GM19467 (cell line): Measurements from ENCODE around the gene FER1L5.

Experiments
- ATAC-seq: cut with Tn5 transposase; IDR thresholded peaks from one replicate; pipeline ENCODE4 v1.9.1; 2021; ENCODE audit warnings: mild to moderate bottlenecking, moderate library complexity; ENCODE audit not compliant: unreplicated experiment

Gene FER1L5

DNA sequence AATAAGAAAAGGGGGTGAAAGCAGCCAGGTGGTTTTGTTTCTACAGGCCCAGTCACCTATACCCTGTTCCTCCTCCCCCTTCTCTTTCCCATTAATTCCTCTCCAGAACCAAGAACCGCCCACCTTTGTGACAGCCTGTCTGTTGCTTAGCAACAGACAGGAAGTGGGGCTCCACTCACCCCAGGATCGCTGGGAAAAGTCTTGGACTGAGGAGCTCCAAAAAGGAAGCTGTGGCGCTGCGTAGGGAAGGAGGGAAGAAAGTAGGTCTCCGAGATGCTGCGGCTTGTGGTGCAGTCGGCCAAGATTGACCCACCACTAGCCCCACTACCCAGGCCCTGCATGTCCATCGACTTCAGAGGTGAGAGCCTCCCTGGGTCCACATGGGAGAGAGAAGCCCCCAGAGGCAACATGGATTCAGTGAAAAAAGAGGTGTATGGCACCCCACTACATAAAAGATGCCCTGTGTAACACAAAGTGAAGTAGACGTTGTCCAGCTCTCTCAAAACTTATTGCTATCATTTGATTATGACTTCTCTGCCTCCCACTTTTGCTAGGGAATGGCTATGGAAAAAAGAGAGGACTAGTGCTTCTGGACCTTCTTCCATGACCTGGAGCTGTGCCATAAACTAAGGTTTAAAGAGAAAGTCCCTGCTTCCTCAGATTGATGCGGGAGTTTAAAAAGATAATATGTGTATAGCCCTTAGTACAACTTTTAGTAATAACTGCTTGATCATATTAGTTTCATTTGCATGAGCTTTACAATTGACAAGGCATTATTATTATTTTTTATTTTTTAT lies at the start of gene FER1L5:
FER1L5 (plus strand) TSS at position 201 of the 797 bp plus-strand sequence; CDS start at position 274, 73 bp downstream.
- no peak for ATAC-seq

DNA sequence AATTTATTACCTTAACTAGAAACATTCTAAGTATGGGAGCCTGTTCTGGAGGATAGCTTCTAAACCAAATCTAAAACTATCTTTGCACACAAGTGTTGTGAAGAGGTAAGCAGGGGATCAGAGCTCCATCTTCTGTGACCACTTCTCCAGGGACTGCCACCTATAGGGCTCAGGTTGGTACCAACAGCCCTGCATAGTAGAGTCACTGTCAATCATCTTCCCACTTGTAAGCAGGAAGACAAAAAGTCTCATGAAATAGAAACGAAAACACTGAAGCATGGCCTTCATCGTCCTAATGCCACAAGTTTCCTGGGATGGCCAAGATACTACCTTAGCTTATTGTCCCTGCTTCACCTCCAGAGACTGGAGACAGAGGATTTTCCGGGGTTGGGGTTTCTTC lies 48.3 kb upstream of the FER1L5 start:
- no peak for ATAC-seq

DNA sequence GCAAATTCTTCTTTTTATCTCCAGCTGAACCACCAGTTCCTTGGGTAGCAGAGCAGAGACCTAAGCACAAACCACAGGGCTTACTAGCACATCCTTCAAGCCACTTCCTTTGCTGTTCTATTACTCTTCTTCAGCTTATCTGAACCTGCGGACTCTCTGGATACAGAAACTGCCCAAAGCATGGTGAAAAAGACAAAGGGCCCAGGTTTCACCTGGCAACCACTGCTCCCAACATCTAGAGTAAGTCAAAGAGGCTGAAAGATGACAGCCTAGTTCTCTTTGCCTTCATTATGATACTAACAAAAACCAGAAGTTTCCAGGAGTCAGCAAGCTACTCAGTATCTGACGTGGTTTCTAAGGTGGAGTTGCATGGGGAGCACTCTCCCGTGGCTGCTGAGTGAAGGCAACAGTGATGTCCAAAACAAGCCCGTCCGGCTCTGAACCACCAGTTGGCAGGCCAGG lies 47.8 kb upstream of the FER1L5 start:
- no peak for ATAC-seq

DNA sequence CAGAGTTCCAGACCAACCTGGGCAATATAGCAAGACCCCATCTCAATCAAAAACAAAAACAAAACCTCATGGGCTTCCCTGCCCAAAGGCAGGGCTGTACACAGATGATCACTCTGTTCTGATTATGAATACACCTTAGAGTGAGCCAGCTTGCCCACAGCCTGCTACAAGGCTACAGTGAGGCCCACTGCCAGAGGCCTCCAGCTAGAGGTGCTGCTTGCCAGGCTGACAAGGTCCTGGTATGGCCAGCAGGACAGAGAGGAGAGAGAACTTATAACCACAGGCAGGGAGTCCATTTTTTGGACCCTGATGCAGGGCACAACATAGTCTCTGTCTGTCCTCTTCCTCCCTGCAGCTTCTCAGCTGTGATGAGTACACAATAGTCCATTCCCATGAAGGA lies 46.0 kb upstream of the FER1L5 start:
- ATAC-seq: no peak

DNA sequence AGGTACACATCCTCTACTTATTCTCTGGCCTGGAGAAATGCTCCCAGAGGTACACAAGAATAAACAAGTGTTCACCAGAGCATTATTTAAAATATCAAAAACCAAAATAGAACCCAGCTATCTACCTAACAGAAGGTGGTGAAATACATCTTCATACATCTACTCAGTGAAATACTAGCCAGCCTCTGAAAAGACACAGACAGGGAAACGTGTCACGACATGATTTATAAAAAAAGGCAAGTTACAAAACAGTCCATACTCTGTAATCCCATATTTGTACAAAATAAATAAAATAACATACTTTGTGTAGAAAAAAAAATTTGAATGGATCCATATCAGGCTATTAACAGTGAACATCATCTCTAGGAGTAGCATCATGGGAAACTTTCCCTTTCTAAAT lies 42.6 kb upstream of the FER1L5 start:
- no peak for ATAC-seq

DNA sequence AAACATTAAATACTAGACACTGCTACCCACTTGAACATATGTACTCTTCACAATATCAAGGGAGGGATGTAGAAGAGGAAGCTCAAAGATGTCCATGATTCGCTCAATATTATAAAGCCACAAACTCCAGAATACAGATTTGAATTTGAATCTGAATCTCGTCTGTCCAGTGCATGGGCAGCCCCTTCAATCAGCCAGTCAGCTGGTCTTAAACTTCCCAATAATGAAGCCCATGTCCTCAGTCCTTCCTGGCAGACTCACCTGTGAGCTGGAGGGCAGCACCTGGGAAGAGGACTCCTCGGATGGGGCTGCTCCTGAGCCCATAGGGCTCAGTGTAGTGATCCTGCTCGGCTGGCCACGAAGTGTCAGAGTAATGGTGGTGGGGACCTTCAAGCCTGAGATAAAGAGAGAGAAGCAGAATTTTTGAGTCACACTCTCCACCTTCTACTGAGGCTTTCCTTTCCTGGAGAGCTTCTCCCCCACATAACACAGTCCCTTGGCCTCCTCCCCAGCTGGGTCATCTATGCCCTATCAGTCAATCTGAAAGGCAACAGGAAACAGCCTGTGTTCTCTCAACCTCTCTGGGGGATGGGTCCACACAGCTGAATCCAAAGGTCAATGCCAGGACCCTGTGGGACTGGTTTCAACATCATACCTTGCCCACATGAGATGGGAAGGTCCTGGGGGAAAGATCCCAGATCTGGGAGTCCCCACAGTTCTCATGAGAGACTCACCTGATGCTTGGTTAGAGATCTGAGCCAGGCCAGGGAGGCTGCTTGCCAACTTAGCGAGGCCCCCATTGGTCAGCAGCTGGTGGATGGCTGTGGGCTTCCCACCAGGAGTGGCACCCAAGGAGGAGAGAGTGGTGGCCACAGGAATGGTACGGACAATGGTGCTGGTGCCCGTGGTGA lies 40.9 kb upstream of the FER1L5 start:
- ATAC-seq: no peak

DNA sequence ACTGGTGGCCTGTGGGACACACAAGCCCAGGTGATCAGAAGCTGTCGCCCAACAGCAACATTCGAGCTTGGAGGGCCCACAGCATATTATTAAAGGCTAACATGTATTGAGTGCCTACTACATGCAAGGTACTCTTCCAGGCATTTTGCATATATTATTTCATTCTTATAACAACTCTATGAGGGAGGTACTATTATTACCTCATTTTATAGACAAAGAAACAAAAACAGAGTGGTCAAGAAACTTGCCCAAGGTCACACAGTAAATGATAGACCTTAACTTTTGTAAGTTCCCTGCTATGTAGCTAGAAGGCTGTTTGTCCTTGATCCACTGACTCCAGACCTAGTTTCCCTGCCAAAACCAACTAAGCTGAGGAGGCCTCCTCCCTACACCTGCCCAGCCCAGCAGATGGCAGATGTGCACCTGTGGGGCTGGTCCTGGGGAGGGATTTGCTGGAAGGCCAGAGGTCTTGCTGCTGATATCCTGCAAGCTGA lies 40.2 kb upstream of the FER1L5 start:
- ATAC-seq: no peak

DNA sequence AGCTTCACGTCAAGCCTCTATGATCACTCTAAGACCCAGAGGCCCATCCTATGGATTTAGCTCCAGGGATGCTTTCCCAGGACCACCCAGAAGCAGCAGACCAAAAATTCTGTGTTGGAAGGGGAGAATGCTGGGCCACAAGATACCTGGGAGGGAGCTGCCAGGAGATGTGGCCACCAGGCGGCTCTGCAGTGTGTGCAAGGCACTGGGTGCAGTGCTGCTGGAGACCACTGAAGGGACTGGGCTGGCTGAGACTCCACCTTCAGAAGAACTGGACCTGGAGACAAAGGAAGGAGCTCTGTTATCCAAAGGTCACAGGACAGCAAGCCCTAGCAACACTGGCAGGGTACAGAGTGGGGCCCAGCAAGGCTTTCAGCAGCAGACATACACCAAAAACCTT lies 38.5 kb upstream of the FER1L5 start:
- ATAC-seq: no peak

DNA sequence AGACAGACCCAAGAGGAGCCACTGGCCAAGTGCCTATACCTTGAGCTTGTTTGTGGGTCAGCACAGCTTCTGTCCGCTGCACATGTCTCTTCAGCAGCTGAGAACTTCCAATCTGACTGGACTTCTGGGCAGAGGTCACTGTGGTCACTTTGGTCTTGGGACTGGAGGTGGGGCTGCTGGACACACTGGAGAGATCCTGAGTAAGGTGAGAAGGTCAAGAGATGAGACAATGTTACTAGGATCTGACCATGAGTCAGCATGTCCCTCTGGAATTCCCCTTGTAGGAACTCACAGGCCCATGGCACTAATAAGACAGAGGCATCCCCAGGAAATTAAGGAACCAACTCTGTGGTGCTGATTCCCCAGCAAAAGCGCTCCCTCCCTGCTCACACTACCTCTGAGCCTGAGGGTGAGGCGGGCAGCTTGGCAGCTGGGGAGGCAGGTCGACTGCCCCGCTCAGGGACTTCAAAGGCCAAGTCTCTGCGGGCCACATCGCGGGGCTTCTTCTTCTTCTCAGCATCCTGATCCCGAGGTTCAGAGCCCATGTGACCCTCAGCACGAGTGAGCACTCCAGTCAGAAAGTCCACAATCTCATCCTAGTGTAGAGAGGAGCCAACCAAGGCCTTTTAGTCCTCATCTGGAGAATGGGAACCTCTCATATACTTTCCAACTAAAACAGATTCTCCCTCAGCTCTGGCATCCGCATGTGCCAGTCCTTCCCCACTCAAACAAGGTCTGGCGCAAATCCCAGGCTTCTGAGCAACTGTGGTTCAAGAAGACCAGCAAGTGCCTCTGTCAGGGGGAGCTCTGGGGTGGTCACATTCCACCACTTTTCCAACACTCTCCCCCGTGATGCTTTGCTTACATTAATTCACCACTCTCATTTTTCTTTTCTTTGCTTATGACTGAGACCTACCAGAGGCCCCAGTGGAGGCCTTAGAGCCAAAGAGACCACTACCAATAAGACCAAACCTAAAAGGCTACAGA lies 33.8 kb upstream of the FER1L5 start:
- ATAC-seq: no peak

DNA sequence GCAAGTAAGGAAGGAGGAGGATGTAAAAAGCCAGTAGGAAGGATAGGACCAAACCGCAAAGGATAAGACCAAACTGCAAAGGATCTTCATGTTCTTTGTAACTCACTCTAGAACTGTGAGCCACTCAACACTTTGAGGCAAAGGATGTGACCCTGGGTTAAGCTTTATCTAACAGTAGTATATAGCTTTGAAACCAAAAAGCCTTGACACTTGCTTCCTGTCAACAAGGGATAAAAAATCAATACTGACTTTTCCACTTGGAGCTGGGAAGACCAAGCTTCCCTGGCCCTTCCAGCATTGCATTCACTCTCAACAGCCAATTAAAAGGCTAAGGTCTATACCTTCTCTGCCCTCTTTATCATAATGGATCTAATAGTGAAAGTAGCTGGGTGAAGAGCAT lies 26.4 kb upstream of the FER1L5 start:
- ATAC-seq: no peak

DNA sequence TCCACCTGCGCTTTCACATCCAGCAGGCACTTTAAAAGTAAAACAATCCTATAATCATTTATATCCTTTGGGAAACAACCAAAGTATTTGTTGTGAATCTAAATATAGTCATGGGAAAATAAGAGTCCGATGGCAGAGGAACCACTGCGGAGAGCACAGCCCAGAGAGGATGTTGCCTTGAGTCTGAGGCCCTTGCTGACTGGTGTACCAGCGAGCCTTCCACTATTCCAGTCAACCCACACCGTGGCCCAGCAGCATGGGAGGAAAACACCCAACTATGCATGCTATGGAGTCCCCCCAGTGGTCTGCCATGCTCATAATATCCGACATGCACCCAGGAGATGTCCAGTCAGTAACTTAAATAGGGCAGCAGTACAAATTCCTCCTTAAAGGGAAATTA lies 26.0 kb upstream of the FER1L5 start:
- ATAC-seq: no peak

DNA sequence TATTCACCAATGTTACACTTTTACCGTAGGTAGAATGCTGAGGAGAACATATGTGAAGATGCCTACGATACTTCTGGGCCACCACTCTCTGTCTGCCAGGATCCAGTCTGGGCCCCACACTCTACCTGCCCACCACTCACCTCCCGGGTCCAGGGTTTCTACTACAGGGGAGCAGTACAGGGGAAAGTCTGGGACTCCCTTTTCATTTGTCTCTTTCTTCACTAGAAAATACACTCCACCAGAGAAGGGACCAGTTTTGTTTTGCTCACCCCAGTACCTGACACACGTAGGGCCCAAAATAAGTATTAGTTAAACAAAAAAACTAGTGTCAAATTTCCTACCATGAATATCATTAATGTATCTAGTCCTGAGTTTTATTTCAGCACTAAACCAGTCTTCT lies 25.6 kb upstream of the FER1L5 start:
- no peak for ATAC-seq

DNA sequence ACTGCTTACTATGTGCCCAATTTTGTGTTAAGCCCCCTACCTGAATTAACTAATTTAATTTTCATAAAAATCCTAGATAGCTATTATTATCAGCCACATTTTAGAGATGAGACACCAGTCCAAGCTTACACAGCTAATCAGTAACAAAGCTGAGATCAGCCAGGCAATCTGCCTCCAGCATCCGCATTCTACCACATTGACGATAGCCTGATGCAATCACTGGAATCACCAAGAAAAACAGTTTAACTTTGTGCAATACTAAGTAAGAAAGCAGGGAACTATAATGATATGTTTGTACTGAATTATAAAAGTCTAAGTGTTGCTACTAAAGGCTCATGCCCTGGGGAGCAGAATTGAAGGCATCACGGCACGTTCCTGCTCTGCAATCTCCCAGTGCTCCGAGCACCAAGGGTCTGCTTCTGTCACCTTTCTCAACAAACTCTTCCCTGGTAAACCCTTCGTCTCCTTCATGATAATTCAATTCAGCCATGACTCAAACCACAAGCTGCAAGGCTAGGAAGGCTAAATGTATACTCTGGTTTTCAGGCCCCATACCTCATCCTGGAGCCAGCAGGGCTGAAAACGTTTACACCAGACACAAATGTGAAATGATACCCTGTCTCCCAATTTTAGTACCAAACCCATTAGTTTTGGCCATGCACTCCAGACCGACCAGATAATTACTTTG lies 23.8 kb upstream of the FER1L5 start:
- no peak for ATAC-seq

DNA sequence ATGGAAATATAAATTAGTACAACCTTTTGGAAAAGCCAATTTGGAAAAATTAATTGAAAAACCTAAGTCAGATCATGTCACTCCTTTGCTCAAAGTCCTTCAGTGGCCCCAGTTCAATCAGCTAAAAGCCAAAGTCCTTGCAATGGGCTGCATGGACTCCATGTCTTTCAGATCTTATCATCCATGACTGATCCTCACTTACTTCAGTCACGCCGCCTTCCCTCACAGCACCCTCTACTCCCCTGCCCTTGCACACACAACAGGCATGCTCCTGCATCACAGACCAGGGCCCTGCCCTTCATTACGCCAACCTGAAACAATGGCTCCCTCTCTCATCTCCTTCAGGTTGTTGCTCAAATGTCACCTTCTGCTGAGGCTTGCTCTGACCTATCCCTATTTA lies 20.0 kb upstream of the FER1L5 start:
- no peak for ATAC-seq

DNA sequence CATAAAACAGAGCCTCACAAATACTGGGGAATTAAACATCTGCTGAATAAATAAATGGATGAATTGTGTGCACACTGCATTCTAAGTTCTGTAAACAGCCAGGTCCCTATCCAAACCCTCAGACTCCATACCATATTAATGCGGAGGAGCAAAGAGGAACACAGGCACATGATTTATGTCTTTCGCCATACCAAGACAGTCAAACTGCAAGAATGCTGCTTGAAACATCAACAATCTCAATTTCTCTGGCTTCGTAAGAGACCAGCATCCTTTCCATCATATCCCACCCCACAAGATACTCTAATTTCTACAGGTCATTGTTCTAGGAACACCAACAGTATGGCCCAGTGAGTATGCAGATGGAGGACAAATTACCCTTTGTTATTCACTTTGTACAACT lies 19.4 kb upstream of the FER1L5 start:
- no peak for ATAC-seq

DNA sequence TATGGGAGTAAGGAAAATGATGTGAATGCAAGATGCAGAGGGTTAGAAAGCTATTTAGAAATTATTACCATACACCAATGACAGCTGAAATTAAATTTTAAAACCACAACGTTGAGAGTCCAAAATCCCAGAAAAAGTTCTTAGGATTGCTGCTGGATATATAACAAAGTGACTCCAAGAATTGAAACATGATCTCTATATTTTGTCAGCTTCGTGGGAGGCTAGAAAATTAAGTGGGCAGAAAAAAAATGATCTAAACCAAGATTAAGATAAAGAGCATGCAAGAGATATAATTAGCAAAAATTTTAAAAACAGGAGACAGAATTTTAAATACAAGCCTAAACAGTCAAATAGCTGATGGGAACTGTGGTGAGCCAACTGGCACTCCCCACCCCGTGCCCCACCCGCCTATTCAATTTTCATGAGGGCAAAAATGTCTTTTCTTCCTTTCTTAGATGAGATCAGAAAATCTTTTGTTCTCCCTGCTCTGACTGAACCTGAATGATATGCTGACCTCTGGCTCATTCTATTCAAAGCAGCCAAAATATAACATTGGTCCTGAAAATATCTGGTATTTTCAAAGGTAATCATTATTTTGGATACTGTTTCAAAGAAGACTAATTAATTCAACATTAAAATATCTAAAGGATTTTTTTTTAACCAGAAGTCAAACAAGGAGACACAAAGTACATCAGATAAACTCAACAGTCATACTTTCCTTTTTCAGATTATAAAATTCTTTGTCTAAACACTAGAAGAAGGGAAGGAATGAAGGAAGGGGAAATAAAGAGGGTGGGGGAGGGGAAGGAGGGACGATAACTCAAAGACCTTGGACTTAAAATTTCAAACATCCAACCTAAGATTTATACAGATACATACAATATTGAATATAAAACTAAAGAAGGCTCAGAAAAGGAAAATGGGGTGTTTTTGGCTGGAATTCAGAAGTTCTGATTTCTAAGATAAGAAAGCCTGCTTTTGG lies 16.7 kb upstream of the FER1L5 start:
- no peak for ATAC-seq

DNA sequence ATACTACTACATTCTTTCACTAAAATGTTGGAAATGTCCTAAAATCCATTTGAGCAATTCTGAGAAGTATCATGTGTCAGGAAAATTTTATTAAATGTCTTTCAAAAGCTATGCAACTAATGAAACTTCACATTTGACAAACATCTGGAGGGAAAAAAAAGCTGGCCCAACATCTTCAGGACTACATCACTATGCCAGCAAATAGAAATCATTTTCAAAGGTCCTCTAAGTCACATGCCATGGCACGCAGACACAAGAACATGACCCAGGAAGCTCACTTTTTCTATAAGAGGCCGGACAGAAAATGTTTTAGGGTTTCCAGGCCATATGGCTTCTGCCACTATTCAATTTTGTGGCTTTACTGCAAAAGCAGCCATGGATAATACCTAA lies 16.0 kb upstream of the FER1L5 start:
- no peak for ATAC-seq

DNA sequence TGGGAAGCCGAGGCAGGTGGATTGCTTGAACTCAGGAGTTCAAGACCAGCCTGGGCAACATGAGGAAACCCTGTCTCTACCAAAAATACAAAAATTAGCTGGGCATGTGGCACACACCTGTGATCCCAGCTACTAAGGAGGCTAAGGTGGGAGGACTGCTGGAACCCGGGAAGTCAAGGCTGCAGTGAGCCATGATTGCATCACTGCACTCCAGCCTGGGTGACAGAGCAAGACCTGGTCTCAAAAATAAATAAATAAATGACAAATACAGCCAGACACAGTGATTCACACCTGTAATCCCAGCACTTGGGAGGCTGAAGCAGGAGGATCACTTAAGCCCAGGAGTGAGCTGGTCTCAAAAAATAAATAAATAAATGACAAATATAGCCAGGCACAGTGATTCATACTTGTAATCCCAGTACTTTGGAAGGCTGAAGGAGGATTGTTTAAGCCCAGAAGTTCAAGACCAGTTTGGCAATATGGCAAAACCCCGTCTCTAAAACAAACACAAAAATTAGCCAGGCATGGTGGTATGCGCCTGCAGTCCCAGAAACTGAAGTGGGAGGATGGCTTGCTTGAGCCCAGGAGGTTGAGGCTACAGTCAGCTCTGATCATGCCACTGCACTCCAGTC lies 10.6 kb upstream of the FER1L5 start:
- ATAC-seq: no peak
